Esophagus muscularis mucosa (tissue), 4 donors: Measurements from ENCODE around the gene GRK5.

Experiments used
- CTCF ChIP-seq, 3 experiments: fragments of 200-600 bp in 2 of 3; fragments of 450-650 bp in 1 of 3; sonication (generic) in 2 of 3; IDR thresholded peaks; one replicate each; pipeline ENCODE4 v1.5.1; 2017 to 2019; ENCODE audit warnings: antibody characterized with exemption in 3 of 3, mild to moderate bottlenecking in 2 of 3, moderate library complexity in 1 of 3
- EP300 ChIP-seq: sonication (generic); formaldehyde crosslinking; IDR thresholded peaks from one replicate; pipeline ENCODE4 v1.6.1; 2017; ENCODE audit warnings: antibody characterized with exemption
- POLR2A ChIP-seq: fragments of 450-650 bp; IDR thresholded peaks from one replicate; pipeline ENCODE4 v1.6.1; 2017; ENCODE audit warnings: antibody characterized with exemption, moderate library complexity, mild to moderate bottlenecking, low read depth

- TF ChIP-seq EP300 = no peak
- TF ChIP-seq CTCF (IDR thresholded peaks at IDR 0.05) = no peak
- TF ChIP-seq POLR2A = no peak
These were observed 1.2 kb downstream of the GRK5 start for GRCh38 chr10:119208553-119208940.
